ENCODE data around the gene MYEOV.
A peak's percentile ranks its signal among the peaks of the same experiment; 100 is the strongest.

MYEOV gene

DNA sequence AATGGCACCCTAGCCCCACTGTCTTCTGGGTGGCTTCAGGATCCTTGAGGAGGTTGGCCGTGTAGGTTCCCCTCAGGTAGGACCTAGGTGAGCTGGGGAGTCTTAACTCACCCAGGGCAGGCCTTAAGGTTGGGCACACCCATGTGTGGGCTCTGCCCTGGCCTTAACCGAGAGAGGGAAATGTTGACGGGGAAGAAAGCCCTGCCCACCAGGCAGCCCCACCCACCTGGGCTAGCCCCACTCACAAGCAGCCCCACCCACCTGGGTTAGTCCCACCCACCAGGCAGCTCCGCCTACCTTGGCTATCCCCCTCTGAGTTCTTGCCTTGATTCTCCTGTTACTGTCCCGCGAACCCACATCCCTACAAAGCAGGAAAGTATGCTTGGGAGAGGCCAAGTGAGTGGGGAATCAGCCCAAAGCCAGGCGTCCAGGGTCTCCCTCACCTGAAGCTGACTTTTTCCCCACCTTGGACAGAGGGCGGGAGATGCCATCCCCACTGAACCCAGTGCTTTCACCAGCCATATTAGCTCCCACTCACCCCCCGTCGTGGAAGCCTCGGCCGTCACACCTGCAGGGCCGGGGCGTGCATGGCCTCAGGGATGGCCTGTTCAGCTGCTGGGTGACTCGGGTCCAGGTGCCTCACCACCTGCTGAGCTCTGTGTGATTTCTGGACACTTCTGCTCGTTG is at the start of gene MYEOV:
Gene MYEOV, plus strand, starts transcription at position 337 of the 687 bp plus-strand sequence. CDS start 1,200 bp downstream, outside the sequence.
- CTCF ChIA-PET = interaction anchor here (0.7 to 3.2 kb wide), 9 partner anchors 12 to 377 kb away, joined by 3 to 15 read pairs (median 7); partner anchors contain the start of gene SMIM38
- TF ChIP-seq, protein P1, sequence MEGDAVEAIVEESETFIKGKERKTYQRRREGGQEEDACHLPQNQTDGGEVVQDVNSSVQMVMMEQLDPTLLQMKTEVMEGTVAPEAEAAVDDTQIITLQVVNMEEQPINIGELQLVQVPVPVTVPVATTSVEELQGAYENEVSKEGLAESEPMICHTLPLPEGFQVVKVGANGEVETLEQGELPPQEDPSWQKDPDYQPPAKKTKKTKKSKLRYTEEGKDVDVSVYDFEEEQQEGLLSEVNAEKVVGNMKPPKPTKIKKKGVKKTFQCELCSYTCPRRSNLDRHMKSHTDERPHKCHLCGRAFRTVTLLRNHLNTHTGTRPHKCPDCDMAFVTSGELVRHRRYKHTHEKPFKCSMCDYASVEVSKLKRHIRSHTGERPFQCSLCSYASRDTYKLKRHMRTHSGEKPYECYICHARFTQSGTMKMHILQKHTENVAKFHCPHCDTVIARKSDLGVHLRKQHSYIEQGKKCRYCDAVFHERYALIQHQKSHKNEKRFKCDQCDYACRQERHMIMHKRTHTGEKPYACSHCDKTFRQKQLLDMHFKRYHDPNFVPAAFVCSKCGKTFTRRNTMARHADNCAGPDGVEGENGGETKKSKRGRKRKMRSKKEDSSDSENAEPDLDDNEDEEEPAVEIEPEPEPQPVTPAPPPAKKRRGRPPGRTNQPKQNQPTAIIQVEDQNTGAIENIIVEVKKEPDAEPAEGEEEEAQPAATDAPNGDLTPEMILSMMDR (IDR thresholded peaks at IDR 0.05; ENCODE audit: control extremely low read depth, extremely low read depth, low read depth, missing control alignments) = no peak
- POLR2A ChIA-PET = no interaction called here
- DNase-seq (ENCODE audit: extremely low spot score) = peak; percentile 81

DNA sequence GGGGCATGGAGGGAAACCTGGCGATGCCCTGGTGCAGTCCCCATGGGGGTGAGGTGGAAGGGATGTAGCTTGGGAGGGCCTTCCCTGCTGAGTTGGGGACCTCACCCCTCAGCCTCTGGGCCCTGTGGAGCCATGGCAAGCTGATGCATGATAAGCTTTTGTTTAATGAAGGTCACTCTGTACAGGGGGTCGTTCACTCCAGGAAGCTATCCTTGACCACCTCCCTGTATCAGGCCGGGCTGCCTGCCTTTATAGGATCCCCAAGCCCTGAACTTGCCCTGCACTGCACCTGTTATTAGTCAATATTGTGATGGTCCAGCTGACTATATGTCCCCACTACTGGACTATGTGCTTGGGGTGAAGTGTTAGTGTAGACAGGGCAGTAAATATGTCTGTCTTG is 49.7 kb upstream of the MYEOV start:
- DNase-seq (ENCODE audit: extremely low spot score) = no peak
- CTCF ChIA-PET = interaction anchor here (1.2 to 1.7 kb wide), 2 partner anchors 11 kb away, joined by 3 to 5 read pairs; no protein-coding TSS in a partner anchor
- POLR2A ChIA-PET = no interaction called here
- TF ChIP-seq, protein P1 (IDR thresholded peaks at IDR 0.05; ENCODE audit: control extremely low read depth, extremely low read depth, low read depth, missing control alignments) = no peak

DNA sequence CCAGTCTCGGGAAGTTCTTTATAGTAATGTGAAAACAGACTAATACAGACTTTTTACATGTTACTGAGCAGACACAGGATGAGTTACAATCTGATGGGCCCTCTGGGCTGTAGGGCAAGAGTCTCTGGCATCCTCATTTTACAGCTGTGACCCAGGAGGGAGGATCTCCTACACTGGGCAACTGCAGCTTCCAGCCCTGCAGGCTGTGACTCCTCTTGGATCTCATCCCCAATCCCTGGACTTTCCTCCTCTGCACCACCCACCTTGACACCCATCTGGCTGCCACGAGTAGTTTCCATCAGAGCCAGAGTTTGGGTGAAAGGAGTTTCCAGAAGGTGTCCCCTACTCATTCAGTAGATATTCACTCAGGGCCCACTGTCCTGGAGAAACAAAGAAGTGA is 48.9 kb upstream of the MYEOV start:
- CTCF ChIA-PET = interaction anchor here (1.1 to 1.7 kb wide), 3 partner anchors 10 to 91 kb away, joined by 4 to 5 read pairs (median 4); no protein-coding TSS in a partner anchor
- POLR2A ChIA-PET = no interaction called here
- TF ChIP-seq, protein P1 (IDR thresholded peaks at IDR 0.05; ENCODE audit: control extremely low read depth, extremely low read depth, low read depth, missing control alignments) = no peak
- no peak for DNase-seq (ENCODE audit: extremely low spot score)

DNA sequence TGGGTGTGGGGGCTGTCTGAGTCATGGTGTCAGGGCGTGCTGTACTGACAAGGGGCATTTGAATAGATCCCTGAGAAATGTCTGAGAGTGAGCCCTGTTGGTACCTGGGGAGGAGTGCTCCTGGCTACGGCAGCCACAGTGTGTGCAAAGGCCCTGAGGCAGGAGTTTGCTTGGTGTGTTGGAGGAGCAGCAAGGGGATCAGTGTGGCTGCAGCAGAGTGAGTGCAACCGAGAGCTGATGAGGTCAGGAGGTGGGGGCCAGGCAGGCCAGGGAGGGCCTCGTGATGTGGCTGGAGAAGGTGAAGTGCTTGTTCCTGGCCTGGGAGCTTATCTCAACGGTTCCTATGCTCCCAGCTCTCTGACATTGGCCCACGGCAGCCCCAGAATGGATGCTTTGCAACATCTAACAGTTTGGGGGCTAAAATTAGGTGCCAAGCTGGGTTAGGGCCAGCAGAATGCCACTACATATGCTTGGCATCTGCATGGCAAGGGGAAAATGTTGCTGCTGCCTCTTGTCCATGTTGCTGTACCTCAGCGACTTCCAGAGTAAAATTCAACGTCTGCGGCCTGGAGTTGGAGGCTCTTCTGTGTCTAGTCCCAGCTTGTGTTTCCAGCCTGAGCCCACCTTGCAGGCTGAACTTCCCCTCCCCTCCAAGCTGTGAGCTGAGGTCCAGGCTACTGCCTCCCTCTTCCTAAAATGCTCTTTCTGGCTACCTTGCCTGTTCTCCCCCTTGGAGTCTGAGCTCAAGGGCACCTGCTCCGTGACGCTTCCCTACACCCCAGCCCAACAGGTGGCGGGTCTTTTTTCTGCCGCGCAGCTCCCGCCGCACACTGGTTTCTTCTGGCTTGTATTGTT is 48.2 kb upstream of the MYEOV start:
- DNase-seq (ENCODE audit: extremely low spot score) = no peak
- TF ChIP-seq, protein P1 (IDR thresholded peaks at IDR 0.05; ENCODE audit: control extremely low read depth, extremely low read depth, low read depth, missing control alignments) = no peak
- ChIA-PET CTCF (interaction anchor here (0.7 to 1.7 kb wide), 4 partner anchors 9 to 92 kb away, joined by 3 to 5 read pairs (median 4); no protein-coding TSS in a partner anchor), POLR2A (no interaction called here)

DNA sequence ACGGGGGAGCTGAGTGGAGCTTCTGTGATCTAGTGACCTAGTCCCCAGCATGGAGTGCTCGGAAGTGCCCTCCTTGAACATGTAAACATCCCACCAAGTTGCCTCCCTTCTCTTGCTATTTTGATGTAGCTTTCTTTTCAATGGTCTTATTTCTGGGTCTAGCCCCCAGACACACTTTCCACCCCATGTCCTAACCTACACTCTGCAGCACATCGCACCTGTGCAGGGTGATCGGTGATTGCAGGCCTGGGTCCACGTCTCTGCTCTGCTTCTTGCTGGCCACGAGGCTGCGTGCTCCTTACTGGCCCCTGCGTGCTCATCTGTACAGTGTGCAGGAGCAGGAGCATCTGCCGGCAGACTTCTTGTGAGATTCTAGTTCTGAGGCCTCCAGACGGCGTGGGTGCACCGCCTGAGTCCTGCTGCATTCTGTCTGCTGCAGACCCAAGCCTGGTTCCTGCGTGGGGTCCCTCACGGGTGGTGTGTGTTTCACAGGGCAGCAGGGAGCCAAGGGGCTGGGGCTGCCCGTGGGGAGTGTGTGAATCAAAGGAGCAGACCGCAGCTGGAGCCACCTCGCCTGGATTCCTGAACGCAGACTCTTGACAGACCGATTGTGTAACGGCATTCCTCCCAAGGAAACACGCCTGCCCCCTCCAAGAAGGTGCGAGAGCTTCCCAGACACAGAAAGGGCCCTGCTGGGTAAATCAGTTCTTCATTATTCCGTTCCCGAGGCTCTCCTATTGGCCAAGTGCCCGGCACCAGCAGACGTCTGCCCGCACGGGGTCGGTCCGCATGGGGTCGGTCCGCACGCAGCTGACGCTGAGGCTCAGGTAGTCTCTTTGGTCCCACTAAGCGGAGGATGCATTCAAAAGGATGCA is 44.4 kb upstream of the MYEOV start:
- TF ChIP-seq, protein P1 (IDR thresholded peaks at IDR 0.05; ENCODE audit: control extremely low read depth, extremely low read depth, low read depth, missing control alignments) = no peak
- CTCF ChIA-PET = interaction anchor here (1.3 kb wide), 1 partner anchor 8 kb away, joined by 3 read pairs; no protein-coding TSS in a partner anchor
- POLR2A ChIA-PET = no interaction called here
- DNase-seq (ENCODE audit: extremely low spot score) = no peak

Data from GM10248 (cell line).